Lower lobe of right lung (tissue), 2 donors: ENCODE measurements around the gene HSBP1L1. TPM values are rescaled to one million over a fixed set of nuclear protein-coding genes. Genes with fewer than 3 reads are reported as not detected.

Experiments
- ATAC-seq, 2 donors: fragments of 200-7000 bp; cut with Tn5 transposase; one replicate each; pipeline ENCODE4 v1.9.1; 2020 to 2022; ENCODE audit warnings: mild to moderate bottlenecking in 2 of 2, moderate library complexity in 2 of 2
- DNase-seq: peaks from one replicate; pipeline ENCODE4 v3.0.0-alpha.2; 2020
- H3K27ac ChIP-seq: fragments of 200-600 bp; one replicate; pipeline ENCODE4 v1.8.0; 2022
- H3K27me3 ChIP-seq: fragments of 200-600 bp; one replicate; pipeline ENCODE4 v1.8.0; 2022; ENCODE audit warnings: low read depth
- H3K36me3 ChIP-seq: fragments of 200-600 bp; one replicate; pipeline ENCODE4 v1.8.0; 2022; ENCODE audit warnings: mild to moderate bottlenecking
- H3K4me1 ChIP-seq: fragments of 200-600 bp; one replicate; pipeline ENCODE4 v1.8.0; 2022
- H3K4me3 ChIP-seq: fragments of 200-600 bp; one replicate; pipeline ENCODE4 v1.8.0; 2022; ENCODE audit warnings: mild to moderate bottlenecking
- H3K9me3 ChIP-seq: fragments of 200-600 bp; one replicate; pipeline ENCODE4 v1.8.0; 2022
- intact Hi-C: fragments of 100-400 bp; cut with DNase I; formaldehyde crosslinking; loops from one replicate; pipeline ENCODE4 v1.11.0; 2022
- total RNA-seq: library from RNA; stranded (reverse); fragmentation: NEBNext Ultra II Directional; extraction: Animal tissue kit (Norgen Biotek cat#: 25700); gene quantifications from one replicate; pipeline ENCODE4 v1.2.1, GENCODE V29; 2021
- TF ChIP-seq, protein P1 (sequence below): fragments of 200-600 bp; IDR thresholded peaks from one replicate; pipeline ENCODE4 v1.8.0; 2022; ENCODE audit warnings: antibody characterized with exemption, mild to moderate bottlenecking
- donor health status: DM: no; HTN: yes; CAD: no; lungs with severe emphysema.

Gene HSBP1L1
- total RNA-seq, 1 donor from 2014 or later, result 46.6 TPM

- DNase-seq (peak; percentile 48), ATAC-seq (no peak)
- H3K27me3 ChIP-seq, result no peaks in the 10 kb centered on the region
- peaks cover 3% of the 10 kb centered on the region for H3K36me3 ChIP-seq
- no peaks in the 10 kb centered on the region for H3K9me3 ChIP-seq
- peak overlapping the region; percentile 84 for H3K27ac ChIP-seq
- intact Hi-C loops, result no loop called here
- peak overlapping the region; percentile 89 for H3K4me3 ChIP-seq
- peaks cover 43% of the 10 kb centered on the region for H3K4me1 ChIP-seq
- TF ChIP-seq, protein P1, sequence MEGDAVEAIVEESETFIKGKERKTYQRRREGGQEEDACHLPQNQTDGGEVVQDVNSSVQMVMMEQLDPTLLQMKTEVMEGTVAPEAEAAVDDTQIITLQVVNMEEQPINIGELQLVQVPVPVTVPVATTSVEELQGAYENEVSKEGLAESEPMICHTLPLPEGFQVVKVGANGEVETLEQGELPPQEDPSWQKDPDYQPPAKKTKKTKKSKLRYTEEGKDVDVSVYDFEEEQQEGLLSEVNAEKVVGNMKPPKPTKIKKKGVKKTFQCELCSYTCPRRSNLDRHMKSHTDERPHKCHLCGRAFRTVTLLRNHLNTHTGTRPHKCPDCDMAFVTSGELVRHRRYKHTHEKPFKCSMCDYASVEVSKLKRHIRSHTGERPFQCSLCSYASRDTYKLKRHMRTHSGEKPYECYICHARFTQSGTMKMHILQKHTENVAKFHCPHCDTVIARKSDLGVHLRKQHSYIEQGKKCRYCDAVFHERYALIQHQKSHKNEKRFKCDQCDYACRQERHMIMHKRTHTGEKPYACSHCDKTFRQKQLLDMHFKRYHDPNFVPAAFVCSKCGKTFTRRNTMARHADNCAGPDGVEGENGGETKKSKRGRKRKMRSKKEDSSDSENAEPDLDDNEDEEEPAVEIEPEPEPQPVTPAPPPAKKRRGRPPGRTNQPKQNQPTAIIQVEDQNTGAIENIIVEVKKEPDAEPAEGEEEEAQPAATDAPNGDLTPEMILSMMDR, result no peak
Observed at GRCh38 chr18:79952456-79952995, 11.9 kb upstream of the HSBP1L1 start.

DNA sequence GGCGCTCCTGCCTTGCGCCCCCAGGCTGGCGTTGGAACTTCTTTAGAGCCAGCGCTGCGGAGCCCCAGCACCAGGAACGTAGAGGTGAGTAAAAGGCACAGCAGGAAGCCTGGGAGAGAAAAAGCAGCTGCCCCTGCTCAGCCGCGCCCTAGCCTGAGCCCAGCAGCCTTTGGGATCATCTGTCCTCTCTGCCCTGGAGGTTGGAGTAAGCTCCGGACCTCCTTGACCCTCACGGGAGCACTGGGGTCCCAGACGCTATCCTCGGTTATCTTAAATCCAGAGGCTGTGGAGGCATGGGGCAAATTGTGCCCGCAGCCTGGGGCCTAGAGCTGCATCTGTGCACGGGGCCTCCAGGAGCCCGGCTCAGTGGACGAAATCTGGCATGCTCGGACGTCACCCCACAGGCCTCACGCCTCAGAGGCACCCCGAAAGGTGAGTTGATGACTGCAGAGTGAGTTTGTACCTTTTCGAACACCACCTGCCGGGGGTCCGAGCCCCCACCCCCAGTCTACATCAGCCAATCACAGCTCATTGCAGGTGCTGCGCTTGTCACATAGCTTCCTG is 11.4 kb upstream of the HSBP1L1 start:
- ATAC-seq, result no peak
- H3K27ac ChIP-seq, result peak overlapping the region; percentile 43
- intact Hi-C loops, result no loop called here
- peaks cover 37% of the 10 kb centered on the region for H3K4me1 ChIP-seq
- peaks cover 3% of the 10 kb centered on the region for H3K36me3 ChIP-seq
- peak; percentile 36 for DNase-seq
- no peak overlapping the region for H3K4me3 ChIP-seq
- H3K27me3 ChIP-seq, result no peaks in the 10 kb centered on the region
- TF ChIP-seq, protein P1, result no peak
- no peaks in the 10 kb centered on the region for H3K9me3 ChIP-seq

GRCh38 chr18:79953971-79954651 is 10.3 kb upstream of the HSBP1L1 start:
- peaks cover 27% of the 10 kb centered on the region for H3K4me1 ChIP-seq
- TF ChIP-seq, protein P1, result no peak
- no peaks in the 10 kb centered on the region for H3K9me3 ChIP-seq
- DNase-seq (peak; percentile 77), ATAC-seq (peak; percentile 65 to 70)
- no peak overlapping the region for H3K4me3 ChIP-seq
- peak overlapping the region; percentile 65 for H3K27ac ChIP-seq
- no peaks in the 10 kb centered on the region for H3K27me3 ChIP-seq
- H3K36me3 ChIP-seq, result peaks cover under 1% of the 10 kb centered on the region
- intact Hi-C loops, result no loop called here

DNA sequence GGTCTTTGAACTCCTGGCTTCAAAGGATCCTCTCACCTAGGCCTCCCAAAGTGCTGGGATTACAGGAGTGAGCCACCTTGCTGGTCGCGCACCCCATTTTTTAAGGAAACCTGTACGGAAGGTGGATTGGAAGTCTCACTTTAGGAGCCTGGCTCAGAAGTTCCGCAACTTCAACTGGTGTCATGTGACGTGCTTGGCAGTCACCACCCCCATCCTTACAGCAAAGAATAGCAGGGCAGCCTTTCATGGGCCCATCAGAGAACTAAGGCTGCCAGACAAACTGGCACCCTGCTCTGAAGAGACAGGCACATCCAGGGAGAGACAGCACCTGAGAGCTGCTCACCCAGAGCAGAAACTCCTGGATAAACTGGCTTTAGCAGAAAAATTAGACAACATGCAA is 9.7 kb upstream of the HSBP1L1 start:
- intact Hi-C loops, result no loop called here
- no peaks in the 10 kb centered on the region for H3K36me3 ChIP-seq
- H3K4me1 ChIP-seq, result peaks cover 26% of the 10 kb centered on the region
- DNase-seq (peak; percentile 56), ATAC-seq (no peak)
- H3K9me3 ChIP-seq, result no peaks in the 10 kb centered on the region
- TF ChIP-seq, protein P1, result no peak
- H3K4me3 ChIP-seq, result no peak overlapping the region
- peak overlapping the region; percentile 65 for H3K27ac ChIP-seq
- H3K27me3 ChIP-seq, result no peaks in the 10 kb centered on the region

DNA sequence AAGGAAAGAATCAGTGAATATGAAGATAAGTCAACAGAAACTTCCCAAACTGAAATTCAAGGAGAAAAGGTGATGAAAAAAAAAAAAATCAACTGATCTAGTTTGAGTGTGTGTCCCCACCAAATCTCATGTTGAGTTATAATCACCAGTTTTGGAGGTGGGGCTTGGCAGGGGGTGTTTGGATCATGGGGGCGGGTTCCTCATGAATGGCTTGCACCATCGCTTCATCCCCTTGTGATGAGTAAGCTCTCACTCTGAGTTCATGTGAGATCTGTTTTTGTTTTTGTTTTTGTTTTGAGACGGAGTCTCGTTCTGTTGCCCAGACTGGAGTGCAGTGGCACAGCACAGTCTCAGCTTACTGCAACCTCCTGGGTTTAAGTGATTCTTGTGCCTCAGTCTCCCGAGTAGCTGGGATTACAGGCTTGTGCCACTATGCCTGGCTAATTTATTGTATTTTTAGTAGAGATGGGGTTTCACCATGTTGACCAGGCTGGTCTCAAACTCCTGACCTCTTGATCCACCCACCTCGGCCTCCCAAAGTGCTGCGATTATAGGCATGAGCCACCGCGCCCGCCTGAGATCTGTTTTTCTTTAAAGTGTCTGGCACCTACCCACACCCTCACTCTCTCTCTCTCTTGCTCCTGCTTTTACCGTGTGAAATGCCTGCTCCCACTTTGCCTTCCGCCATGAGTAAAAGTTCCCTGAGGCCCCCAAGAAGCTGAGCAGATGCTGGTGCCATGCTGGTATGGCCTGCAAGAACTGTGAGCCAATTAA is 9.0 kb upstream of the HSBP1L1 start:
- Histone ChIP-seq H3K4me1 (peaks cover 23% of the 10 kb centered on the region), H3K9me3 (no peaks in the 10 kb centered on the region), H3K36me3 (no peaks in the 10 kb centered on the region), H3K4me3 (no peak overlapping the region), H3K27ac (peak overlapping the region; percentile 65), H3K27me3 (no peaks in the 10 kb centered on the region)
- TF ChIP-seq, protein P1, result no peak
- intact Hi-C loops, result no loop called here
- DNase-seq, result peak; percentile 14
- ATAC-seq, result no peak
